ENCODE results near the gene LAYN.

DNA sequence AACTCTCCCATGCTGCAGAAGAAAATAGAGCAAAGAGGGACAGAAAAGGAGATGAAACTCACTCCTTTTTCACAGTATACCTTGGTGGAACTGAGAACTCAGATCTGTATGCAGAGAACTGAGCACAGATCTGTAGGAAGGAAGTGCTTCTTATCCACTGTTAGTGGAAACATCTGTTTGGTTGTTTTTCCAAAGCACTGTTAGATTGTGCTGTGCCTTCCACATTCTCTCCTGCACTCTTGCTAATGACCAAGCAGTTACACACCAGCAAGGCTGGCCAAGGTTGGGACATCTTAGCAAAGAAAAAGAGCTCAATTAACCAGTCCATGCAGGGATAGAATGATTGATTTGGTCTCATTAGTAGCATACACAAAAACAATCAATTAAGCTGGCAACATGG is 41.6 kb downstream of the LAYN start:
- TF ChIP-seq, protein P1, sequence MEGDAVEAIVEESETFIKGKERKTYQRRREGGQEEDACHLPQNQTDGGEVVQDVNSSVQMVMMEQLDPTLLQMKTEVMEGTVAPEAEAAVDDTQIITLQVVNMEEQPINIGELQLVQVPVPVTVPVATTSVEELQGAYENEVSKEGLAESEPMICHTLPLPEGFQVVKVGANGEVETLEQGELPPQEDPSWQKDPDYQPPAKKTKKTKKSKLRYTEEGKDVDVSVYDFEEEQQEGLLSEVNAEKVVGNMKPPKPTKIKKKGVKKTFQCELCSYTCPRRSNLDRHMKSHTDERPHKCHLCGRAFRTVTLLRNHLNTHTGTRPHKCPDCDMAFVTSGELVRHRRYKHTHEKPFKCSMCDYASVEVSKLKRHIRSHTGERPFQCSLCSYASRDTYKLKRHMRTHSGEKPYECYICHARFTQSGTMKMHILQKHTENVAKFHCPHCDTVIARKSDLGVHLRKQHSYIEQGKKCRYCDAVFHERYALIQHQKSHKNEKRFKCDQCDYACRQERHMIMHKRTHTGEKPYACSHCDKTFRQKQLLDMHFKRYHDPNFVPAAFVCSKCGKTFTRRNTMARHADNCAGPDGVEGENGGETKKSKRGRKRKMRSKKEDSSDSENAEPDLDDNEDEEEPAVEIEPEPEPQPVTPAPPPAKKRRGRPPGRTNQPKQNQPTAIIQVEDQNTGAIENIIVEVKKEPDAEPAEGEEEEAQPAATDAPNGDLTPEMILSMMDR (IDR thresholded peaks at IDR 0.05; ENCODE audit: low read depth, low read length, poor library complexity, severe bottlenecking), result no peak
- TF ChIP-seq EZH2phosphoT487 (IDR thresholded peaks at IDR 0.05; ENCODE audit: borderline replicate concordance, low read length), result no peak
